H1 (cell line): Measurements from ENCODE around the gene EIF4A2. TPM values are rescaled to one million over a fixed set of nuclear protein-coding genes. Genes with fewer than 3 reads are reported as not detected.

Experiments
- CTCF ChIA-PET: fragments of 300-600 bp; sonication (Branson Sonifier 250); formaldehyde crosslinking; loops from one replicate; lab custom pipeline; 2021; ENCODE audit not compliant: partially characterized antibody; lab: Charles Lee
- POLR2A ChIA-PET: fragments of 300-600 bp; sonication (Branson Sonifier 250); formaldehyde crosslinking; loops from one replicate; lab custom pipeline; 2021; ENCODE audit warnings: inconsistent platforms; ENCODE audit not compliant: partially characterized antibody; lab: Charles Lee
- DNase-seq, 2 experiments: peaks; one replicate each; pipeline versions ENCODE4 v3.0.0 to v3.0.0-alpha.2; 2010 to 2022; ENCODE audit warnings: low spot score in 2 of 2, low read depth in 1 of 2, mixed read lengths in 1 of 2
- FAIRE-seq: peaks from 2 replicates; lab custom pipeline; 2011; peaks lifted over from hg19 to GRCh38; lab: Jason Lieb, UNC
- H2AFZ ChIP-seq: 2 replicates; pipeline ENCODE4 v1.8.1; 2012; ENCODE audit warnings: low read length, inconsistent platforms
- H2AK5ac ChIP-seq: 2 replicates; pipeline ENCODE4 v1.6.1; 2013; ENCODE audit warnings: low read depth, low read length
- H2BK120ac ChIP-seq: replicated peaks from 2 replicates; pipeline ENCODE3; 2013; ENCODE audit warnings: low read depth, low read length, inconsistent platforms
- H2BK12ac ChIP-seq: 2 replicates; pipeline ENCODE4 v1.6.1; 2013; ENCODE audit warnings: low read depth, low read length
- H2BK15ac ChIP-seq: 2 replicates; pipeline ENCODE4 v1.6.1; 2013; ENCODE audit warnings: low read length
- H2BK20ac ChIP-seq: 2 replicates; pipeline ENCODE4 v1.6.1; 2013; ENCODE audit warnings: low read length
- H2BK5ac ChIP-seq: 2 replicates; pipeline ENCODE4 v1.6.1; 2013; ENCODE audit warnings: low read depth, low read length
- H3K14ac ChIP-seq: 2 replicates; pipeline ENCODE4 v1.6.1; 2013; ENCODE audit warnings: inconsistent platforms; ENCODE audit not compliant: insufficient read length
- H3K18ac ChIP-seq: 2 replicates; pipeline ENCODE4 v1.6.1; 2013; ENCODE audit warnings: low read length; ENCODE audit errors: extremely low read depth
- H3K23ac ChIP-seq: 2 replicates; pipeline ENCODE4 v1.6.1; 2013; ENCODE audit warnings: inconsistent platforms; ENCODE audit not compliant: insufficient read length
- H3K23me2 ChIP-seq: 2 replicates; pipeline ENCODE4 v1.6.1; 2013; ENCODE audit warnings: low read depth, low read length
- H3K27ac ChIP-seq: 2 replicates; pipeline ENCODE4 v1.6.1; 2011; ENCODE audit warnings: low read depth, low read length, inconsistent platforms
- H3K27me3 ChIP-seq, 4 experiments: replicated peaks in 1 of 4; 1 replicate in 1 of 4; 2 replicates in 3 of 4; pipeline versions ENCODE4 v1.6.1 to v1.8.1; 2011 to 2013; ENCODE audit warnings: low read length in 3 of 4, mild to moderate bottlenecking in 3 of 4, inconsistent platforms in 2 of 4, mixed read lengths in 2 of 4, moderate library complexity in 1 of 4; ENCODE audit not compliant: control insufficient read depth in 3 of 4, insufficient read depth in 3 of 4; ENCODE audit errors: extremely low read depth in 1 of 4
- H3K36me3 ChIP-seq, 4 experiments: 2 replicates each; pipeline versions ENCODE4 v1.6.1 to v1.8.1; 2011 to 2013; ENCODE audit warnings: mild to moderate bottlenecking in 4 of 4, low read length in 3 of 4, moderate library complexity in 2 of 4, control low read depth in 1 of 4, inconsistent platforms in 1 of 4; ENCODE audit not compliant: insufficient read depth in 4 of 4, control insufficient read depth in 2 of 4
- H3K4ac ChIP-seq: replicated peaks from 2 replicates; pipeline ENCODE3; 2013; ENCODE audit warnings: low read length, low read depth, mixed read lengths, inconsistent platforms; ENCODE audit not compliant: insufficient read length
- H3K4me1 ChIP-seq, 4 experiments: replicated peaks in 1 of 4; 1 replicate in 1 of 4; 2 replicates in 3 of 4; pipeline versions ENCODE4 v1.6.1 to v1.8.1; 2011 to 2013; ENCODE audit warnings: low read length in 3 of 4, inconsistent platforms in 2 of 4, mixed read lengths in 1 of 4; ENCODE audit not compliant: insufficient read depth in 4 of 4, control insufficient read depth in 3 of 4
- H3K4me2 ChIP-seq, 2 experiments: 2 replicates each; pipeline versions ENCODE4 v1.6.1 to v1.8.1; 2011 to 2013; ENCODE audit warnings: low read depth in 2 of 2, low read length in 2 of 2, control low read depth in 1 of 2, inconsistent platforms in 1 of 2, mild to moderate bottlenecking in 1 of 2; ENCODE audit not compliant: insufficient read depth in 1 of 2
- H3K4me3 ChIP-seq, 4 experiments: fragments of 200-600, 300-600 bp in 1 of 4; sonication (generic), shearing (Covaris generic), sonication (Bioruptor Twin) in 1 of 4; 2 replicates each; pipeline versions ENCODE4 v1.5.1 to v1.8.1; 2011 to 2016; ENCODE audit warnings: low read length in 4 of 4, low read depth in 3 of 4, control low read depth in 2 of 4, inconsistent platforms in 2 of 4, mild to moderate bottlenecking in 2 of 4, mixed read lengths in 1 of 4, moderate library complexity in 1 of 4; ENCODE audit not compliant: insufficient read depth in 2 of 4; ENCODE audit errors: extremely low read depth in 1 of 4
- H3K56ac ChIP-seq: replicated peaks from 2 replicates; pipeline ENCODE3; 2013; ENCODE audit warnings: low read depth, mild to moderate bottlenecking, mixed read lengths, low read length, inconsistent platforms; ENCODE audit not compliant: insufficient read length
- H3K79me1 ChIP-seq: 2 replicates; pipeline ENCODE4 v1.6.1; 2013; ENCODE audit warnings: low read depth, low read length, control low read depth
- H3K79me2 ChIP-seq, 2 experiments: 2 replicates each; pipeline versions ENCODE4 v1.6.1 to v1.8.1; 2012 to 2013; ENCODE audit warnings: low read length in 2 of 2, mild to moderate bottlenecking in 2 of 2, inconsistent platforms in 1 of 2; ENCODE audit not compliant: insufficient read depth in 2 of 2, control insufficient read depth in 1 of 2
- H3K9ac ChIP-seq, 4 experiments: replicated peaks in 1 of 4; 1 replicate in 1 of 4; 2 replicates in 3 of 4; pipeline versions ENCODE4 v1.6.1 to v1.8.1; 2011 to 2013; ENCODE audit warnings: low read depth in 3 of 4, low read length in 3 of 4, control low read depth in 2 of 4, mild to moderate bottlenecking in 2 of 4, moderate library complexity in 2 of 4, inconsistent platforms in 1 of 4; ENCODE audit errors: extremely low read depth in 1 of 4
- H3K9me3 ChIP-seq, 2 experiments: 2 replicates each; pipeline versions ENCODE4 v1.6.1 to v1.8.1; 2012 to 2013; ENCODE audit warnings: mild to moderate bottlenecking in 2 of 2, moderate library complexity in 2 of 2, control low read depth in 1 of 2, inconsistent platforms in 1 of 2, low read depth in 1 of 2, low read length in 1 of 2, mixed read lengths in 1 of 2; ENCODE audit not compliant: insufficient read depth in 2 of 2
- H4K20me1 ChIP-seq, 2 experiments: replicated peaks in 1 of 2; 2 replicates each; pipeline versions ENCODE3 to v1.8.1; 2011 to 2013; ENCODE audit warnings: inconsistent platforms in 2 of 2, low read length in 2 of 2, mild to moderate bottlenecking in 1 of 2; ENCODE audit not compliant: insufficient read depth in 2 of 2, control insufficient read depth in 1 of 2
- H4K5ac ChIP-seq: 2 replicates; pipeline ENCODE4 v1.6.1; 2013; ENCODE audit warnings: low read length, low read depth, mixed read lengths, inconsistent platforms; ENCODE audit not compliant: insufficient read length
- H4K8ac ChIP-seq: 2 replicates; pipeline ENCODE4 v1.8.0; 2013; ENCODE audit warnings: mild to moderate bottlenecking, moderate library complexity, low read length, inconsistent platforms; ENCODE audit not compliant: insufficient read depth; ENCODE audit errors: extremely low read depth
- H4K91ac ChIP-seq: replicated peaks from 2 replicates; pipeline ENCODE3; 2013; ENCODE audit warnings: low read length, mixed read lengths, inconsistent platforms; ENCODE audit not compliant: insufficient read length
- JUN ChIP-seq: IDR thresholded peaks from 2 replicates; pipeline ENCODE4 v1.6.1; 2011; ENCODE audit warnings: low read depth, mild to moderate bottlenecking, improper control_type of control experiment, low read length
- POLR2A ChIP-seq, 2 experiments: IDR thresholded peaks; 1 replicate in 1 of 2; 2 replicates in 1 of 2; pipeline ENCODE4 v1.6.1; 2011; ENCODE audit warnings: low read depth in 2 of 2, low read length in 2 of 2, mild to moderate bottlenecking in 2 of 2; ENCODE audit errors: control extremely low read depth in 1 of 2
- POLR2AphosphoS5 ChIP-seq: IDR thresholded peaks from 2 replicates; pipeline ENCODE4 v1.6.1; 2011; ENCODE audit warnings: low read depth, low read length
- SIN3A ChIP-seq, 2 experiments: IDR thresholded peaks in 1 of 2; conservative IDR thresholded peaks in 1 of 2; 2 replicates each; pipeline ENCODE4 v1.6.1; 2011 to 2012; ENCODE audit warnings: low read length in 2 of 2, improper control_type of control experiment in 1 of 2, low read depth in 1 of 2, mild to moderate bottlenecking in 1 of 2
- TAF7 ChIP-seq: optimal IDR thresholded peaks from 2 replicates; pipeline ENCODE3; 2011; ENCODE audit warnings: low read depth, mild to moderate bottlenecking, inconsistent platforms, low read length, moderate library complexity, borderline replicate concordance
- WGBS, 2 experiments: shearing (Covaris generic) in 1 of 2; methylation state at CpG; one replicate each; pipeline versions ENCODE4 v1.1.6 to v1.1.7; 2013 to 2015; ENCODE audit warnings: low lambda C conversion rate in 2 of 2, mixed read lengths in 2 of 2, inconsistent platforms in 1 of 2, low coverage in 1 of 2, missing lambda C conversion rate in 1 of 2; ENCODE audit not compliant: insufficient replicate concordance in 2 of 2, insufficient coverage in 1 of 2, insufficient read length in 1 of 2; ENCODE audit errors: extremely low coverage in 1 of 2, missing lambda C conversion rate in 1 of 2; 5-methylcytosine and 5-hydroxymethylcytosine counted together
- polyA plus RNA-seq, 7 experiments: library from polyadenylated mRNA; depleted of rRNA in 3 of 7; stranded (reverse) in 5 of 7; unstranded in 2 of 7; fragments of >200 nt in 5 of 7; fragments of 200-250 nt in 2 of 7; gene quantifications; 1 replicate in 5 of 7; 2 replicates in 1 of 7; 4 replicates in 1 of 7; pipeline versions ENCODE4 v1.2.1 to v1.2.3, GENCODE V29; 2011 to 2013; ENCODE audit warnings: missing spikeins in 2 of 7, mixed read lengths in 2 of 7
- total RNA-seq: library from RNA; stranded (reverse); fragmentation: NEBNext Ultra II Directional; extraction: Animal tissue kit (Norgen Biotek cat#: 25700); gene quantifications from 2 replicates; pipeline ENCODE4 v1.2.1, GENCODE V29; 2021

The EIF4A2 gene
- total and polyA plus RNA-seq, 2 of the 8 experiments (the other 6 are each of a cell fraction or from before 2014, with no cell fraction given): 527 to 604 TPM

DNA sequence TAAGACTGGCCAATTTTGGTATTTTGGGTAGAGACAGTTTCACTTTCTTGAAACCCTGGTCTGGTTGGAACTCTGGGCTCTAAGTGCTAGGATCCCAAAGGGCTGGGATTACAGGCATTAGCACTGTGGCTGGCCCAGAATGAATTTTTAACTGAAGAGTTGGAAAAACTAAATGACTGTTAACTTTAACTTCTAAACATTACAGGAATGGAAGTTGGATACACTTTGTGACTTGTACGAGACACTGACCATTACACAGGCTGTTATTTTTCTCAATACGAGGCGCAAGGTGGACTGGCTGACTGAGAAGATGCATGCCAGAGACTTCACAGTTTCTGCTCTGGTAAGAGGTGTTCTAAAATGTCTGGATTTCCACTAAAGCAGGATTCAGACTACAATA, 3.5 kb downstream of the EIF4A2 start:
- no peak overlapping the region for H2BK15ac ChIP-seq
- TF ChIP-seq JUN (no peak), POLR2AphosphoS5 (peak; percentile 56; the same call in 1 of the 2 replicates), SIN3A (conservative IDR thresholded peaks at IDR 0.05 in 1 of 2, IDR thresholded peaks at IDR 0.05 in 1 of 2; ENCODE audit: low read depth in 1 of 2, low read length in 2 of 2) (no peak), TAF7 (peak; percentile 19), POLR2A (IDR thresholded peaks at IDR 0.05; ENCODE audit: control extremely low read depth in 1 of 2, low read depth in 2 of 2, low read length in 2 of 2) (peak; percentile 55 to 73)
- TF ChIP-seq, all 59 proteins: peak for 3
- CTCF ChIA-PET: interaction anchor here (0.7 kb wide), 1 partner anchor 237 kb away, joined by 3 read pairs; no protein-coding TSS in a partner anchor
- Histone ChIP-seq H3K23me2 (peaks cover 6% of the 10 kb centered on the region), H3K56ac (no peak overlapping the region), H2BK120ac (no peak overlapping the region), H3K18ac (no peak overlapping the region), H2BK20ac (no peak overlapping the region), H2AFZ (no peak overlapping the region), H3K4me1 (peaks cover 0 to 2% (median 0%) of the 10 kb centered on the region in 4 experiments; a peak in 2 of 7 replicates), H4K91ac (no peak overlapping the region), H3K14ac (no peak overlapping the region), H3K23ac (no peak overlapping the region), H3K27me3 (no peaks in the 10 kb centered on the region), H2AK5ac (no peak overlapping the region), H3K9ac (peak overlapping the region in 2 of 4 experiments; percentile 30 to 46; a peak in 3 of 7 replicates), H4K20me1 (peaks cover 28 to 33% of the 10 kb centered on the region in 2 experiments), H3K9me3 (no peaks in the 10 kb centered on the region), H4K8ac (no peak overlapping the region), H3K27ac (no peak overlapping the region), H2BK5ac (no peak overlapping the region), H4K5ac (no peak overlapping the region), H2BK12ac (no peak overlapping the region), H3K79me2 (peaks cover 18 to 47% of the 10 kb centered on the region in 2 experiments), H3K4me3 (peak overlapping the region in 1 of 4 experiments; percentile 99; a peak in 4 of 8 replicates), H3K79me1 (no peaks in the 10 kb centered on the region), H3K4ac (no peak overlapping the region), H3K4me2 (peak overlapping the region; percentile 31 to 95; a peak in 3 of 4 replicates), H3K36me3 (peaks cover 38 to 80% (median 65%) of the 10 kb centered on the region in 4 experiments)
- POLR2A ChIA-PET: interaction anchor here (1.1 to 7.6 kb wide), 7 partner anchors 16 to 203 kb away, joined by 3 to 166 read pairs (median 6); partner anchors contain the start of genes KNG1 and RFC4
- FAIRE-seq: no peak
- WGBS, 2 experiments: 91% methylated on average over 3 of the region's 3 CpGs; no CpG with 5 or more reads in 1 of the 2 experiments
- no peak for DNase-seq
